ENCODE data around the gene OTUD1. TPM values are rescaled to one million over a fixed set of nuclear protein-coding genes. Genes with fewer than 3 reads are reported as not detected.

Gene OTUD1
- total and polyA plus RNA-seq, 5 donors from 2014 or later = 7.9 to 86.8 (median 16.6) TPM

GRCh38 chr10:23413629-23414089 lies 25.2 kb upstream of the OTUD1 start:
- no peak overlapping the region for H3K4me3 ChIP-seq (ENCODE audit: low read depth, low read length)
- H3K27me3 ChIP-seq (ENCODE audit: control insufficient read depth, insufficient read depth, low read length) = no peaks in the 10 kb centered on the region
- H3K9me3 ChIP-seq (ENCODE audit: control insufficient read depth in 2 of 2, low read length in 2 of 2) = no peaks in the 10 kb centered on the region
- Mint-ChIP-seq H3K27me3 (no peaks in the 10 kb centered on the region), H3K27ac (no peak overlapping the region), H3K36me3 (no peaks in the 10 kb centered on the region), H3K4me1 (peaks cover 0 to 8% (median 5%) of the 10 kb centered on the region in 4 donors), H3K9me3 (no peaks in the 10 kb centered on the region), H3K4me3 (no peak overlapping the region)
- no peaks in the 10 kb centered on the region for H3K4me1 ChIP-seq (ENCODE audit: control insufficient read depth, insufficient read depth, low read length, poor library complexity, severe bottlenecking)
- DNase-seq = no peak
- no peak overlapping the region for H3K27ac ChIP-seq (ENCODE audit: insufficient read depth, low read length, poor library complexity, severe bottlenecking)
- H3K36me3 ChIP-seq (ENCODE audit: control insufficient read depth, insufficient read depth, low read length) = no peaks in the 10 kb centered on the region
- no peak for ATAC-seq (ENCODE audit: low read depth in 2 of 2)

- Mint-ChIP-seq H3K27ac (no peak overlapping the region), H3K4me1 (peaks cover 0 to 8% (median 5%) of the 10 kb centered on the region in 4 donors), H3K27me3 (peaks cover 2% of the 10 kb centered on the region), H3K36me3 (no peaks in the 10 kb centered on the region), H3K4me3 (no peak overlapping the region), H3K9me3 (no peaks in the 10 kb centered on the region)
- no peaks in the 10 kb centered on the region for H3K9me3 ChIP-seq (ENCODE audit: control insufficient read depth in 2 of 2, low read length in 2 of 2)
- H3K4me3 ChIP-seq (ENCODE audit: low read depth, low read length) = no peak overlapping the region
- no peak overlapping the region for H3K27ac ChIP-seq (ENCODE audit: insufficient read depth, low read length, poor library complexity, severe bottlenecking)
- ATAC-seq (ENCODE audit: low read depth in 2 of 2) (no peak), DNase-seq (no peak)
- no peaks in the 10 kb centered on the region for H3K4me1 ChIP-seq (ENCODE audit: control insufficient read depth, insufficient read depth, low read length, poor library complexity, severe bottlenecking)
- no peaks in the 10 kb centered on the region for H3K36me3 ChIP-seq (ENCODE audit: control insufficient read depth, insufficient read depth, low read length)
- no peaks in the 10 kb centered on the region for H3K27me3 ChIP-seq (ENCODE audit: control insufficient read depth, insufficient read depth, low read length)
These were observed 24.2 kb upstream of the OTUD1 start for GRCh38 chr10:23414658-23415057.

- no peak for DNase-seq
- peaks cover 4% of the 10 kb centered on the region for H3K27me3 Mint-ChIP-seq
- no peaks in the 10 kb centered on the region for H3K4me1 ChIP-seq (ENCODE audit: control insufficient read depth, insufficient read depth, low read length, poor library complexity, severe bottlenecking)
- H3K9me3 ChIP-seq (ENCODE audit: control insufficient read depth in 2 of 2, low read length in 2 of 2) = no peaks in the 10 kb centered on the region
- no peaks in the 10 kb centered on the region for H3K9me3 Mint-ChIP-seq
- no peak overlapping the region for H3K4me3 ChIP-seq (ENCODE audit: low read depth, low read length)
- no peak for ATAC-seq (ENCODE audit: low read depth in 2 of 2)
- no peaks in the 10 kb centered on the region for H3K27me3 ChIP-seq (ENCODE audit: control insufficient read depth, insufficient read depth, low read length)
- H3K36me3 ChIP-seq (ENCODE audit: control insufficient read depth, insufficient read depth, low read length) = no peaks in the 10 kb centered on the region
- H3K36me3 Mint-ChIP-seq = no peaks in the 10 kb centered on the region
- no peak overlapping the region for H3K27ac ChIP-seq (ENCODE audit: insufficient read depth, low read length, poor library complexity, severe bottlenecking)
- H3K4me3 Mint-ChIP-seq = no peak overlapping the region
- peaks cover 0 to 5% (median 3%) of the 10 kb centered on the region in 4 donors for H3K4me1 Mint-ChIP-seq
- no peak overlapping the region for H3K27ac Mint-ChIP-seq
These were observed 21.6 kb upstream of the OTUD1 start for GRCh38 chr10:23417254-23417653.

GRCh38 chr10:23418051-23418681 lies 20.7 kb upstream of the OTUD1 start:
- DNase-seq (no peak), ATAC-seq (ENCODE audit: low read depth in 2 of 2) (no peak)
- no peaks in the 10 kb centered on the region for H3K9me3 ChIP-seq (ENCODE audit: control insufficient read depth in 2 of 2, low read length in 2 of 2)
- no peak overlapping the region for H3K4me3 Mint-ChIP-seq
- H3K36me3 Mint-ChIP-seq = no peaks in the 10 kb centered on the region
- H3K27ac ChIP-seq (ENCODE audit: insufficient read depth, low read length, poor library complexity, severe bottlenecking) = no peak overlapping the region
- H3K9me3 Mint-ChIP-seq = no peaks in the 10 kb centered on the region
- H3K36me3 ChIP-seq (ENCODE audit: control insufficient read depth, insufficient read depth, low read length) = no peaks in the 10 kb centered on the region
- no peaks in the 10 kb centered on the region for H3K4me1 ChIP-seq (ENCODE audit: control insufficient read depth, insufficient read depth, low read length, poor library complexity, severe bottlenecking)
- H3K4me1 Mint-ChIP-seq = peaks cover 0 to 4% (median under 1%) of the 10 kb centered on the region in 4 donors
- no peak overlapping the region for H3K4me3 ChIP-seq (ENCODE audit: low read depth, low read length)
- H3K27me3 Mint-ChIP-seq = peaks cover 4% of the 10 kb centered on the region
- peak overlapping the region in 1 of 3 donors; percentile 75 for H3K27ac Mint-ChIP-seq
- no peaks in the 10 kb centered on the region for H3K27me3 ChIP-seq (ENCODE audit: control insufficient read depth, insufficient read depth, low read length)

- no peak for DNase-seq
- Histone ChIP-seq H3K9me3 (ENCODE audit: control insufficient read depth in 2 of 2, low read length in 2 of 2) (no peaks in the 10 kb centered on the region), H3K4me3 (ENCODE audit: low read depth, low read length) (no peak overlapping the region), H3K4me1 (ENCODE audit: control insufficient read depth, insufficient read depth, low read length, poor library complexity, severe bottlenecking) (no peaks in the 10 kb centered on the region), H3K27ac (ENCODE audit: insufficient read depth, low read length, poor library complexity, severe bottlenecking) (no peak overlapping the region), H3K36me3 (ENCODE audit: control insufficient read depth, insufficient read depth, low read length) (no peaks in the 10 kb centered on the region), H3K27me3 (ENCODE audit: control insufficient read depth, insufficient read depth, low read length) (no peaks in the 10 kb centered on the region)
- Mint-ChIP-seq H3K4me3 (no peak overlapping the region), H3K27me3 (peaks cover 4% of the 10 kb centered on the region), H3K27ac (peak overlapping the region in 1 of 3 donors; percentile 80), H3K4me1 (peaks cover 0 to 2% (median 0%) of the 10 kb centered on the region in 4 donors), H3K36me3 (no peaks in the 10 kb centered on the region), H3K9me3 (no peaks in the 10 kb centered on the region)
- no peak for ATAC-seq (ENCODE audit: low read depth in 2 of 2)
These were observed 19.7 kb upstream of the OTUD1 start for GRCh38 chr10:23419201-23419600.

- no peak overlapping the region for H3K4me3 Mint-ChIP-seq
- Histone ChIP-seq H3K27me3 (ENCODE audit: control insufficient read depth, insufficient read depth, low read length) (no peaks in the 10 kb centered on the region), H3K4me1 (ENCODE audit: control insufficient read depth, insufficient read depth, low read length, poor library complexity, severe bottlenecking) (no peaks in the 10 kb centered on the region), H3K4me3 (ENCODE audit: low read depth, low read length) (no peak overlapping the region), H3K36me3 (ENCODE audit: control insufficient read depth, insufficient read depth, low read length) (no peaks in the 10 kb centered on the region), H3K9me3 (ENCODE audit: control insufficient read depth in 2 of 2, low read length in 2 of 2) (no peaks in the 10 kb centered on the region), H3K27ac (ENCODE audit: insufficient read depth, low read length, poor library complexity, severe bottlenecking) (no peak overlapping the region)
- no peaks in the 10 kb centered on the region for H3K9me3 Mint-ChIP-seq
- peaks cover 0 to 2% (median 0%) of the 10 kb centered on the region in 4 donors for H3K4me1 Mint-ChIP-seq
- DNase-seq (no peak), ATAC-seq (ENCODE audit: low read depth in 2 of 2) (no peak)
- H3K27ac Mint-ChIP-seq = no peak overlapping the region
- H3K36me3 Mint-ChIP-seq = no peaks in the 10 kb centered on the region
- H3K27me3 Mint-ChIP-seq = peaks cover 4% of the 10 kb centered on the region
These were observed 19.1 kb upstream of the OTUD1 start for GRCh38 chr10:23419655-23420329.

GRCh38 chr10:23421397-23421796 lies 17.5 kb upstream of the OTUD1 start:
- H3K4me1 ChIP-seq (ENCODE audit: control insufficient read depth, insufficient read depth, low read length, poor library complexity, severe bottlenecking) = no peaks in the 10 kb centered on the region
- H3K27ac ChIP-seq (ENCODE audit: insufficient read depth, low read length, poor library complexity, severe bottlenecking) = no peak overlapping the region
- H3K9me3 ChIP-seq (ENCODE audit: control insufficient read depth in 2 of 2, low read length in 2 of 2) = no peaks in the 10 kb centered on the region
- peak overlapping the region in 1 of 4 donors; percentile 67 for H3K4me3 Mint-ChIP-seq
- H3K27me3 ChIP-seq (ENCODE audit: control insufficient read depth, insufficient read depth, low read length) = no peaks in the 10 kb centered on the region
- H3K9me3 Mint-ChIP-seq = no peaks in the 10 kb centered on the region
- peaks cover 4% of the 10 kb centered on the region for H3K27me3 Mint-ChIP-seq
- no peaks in the 10 kb centered on the region for H3K36me3 Mint-ChIP-seq
- no peak for DNase-seq
- peaks cover 0 to 2% (median 0%) of the 10 kb centered on the region in 4 donors for H3K4me1 Mint-ChIP-seq
- ATAC-seq (ENCODE audit: low read depth in 2 of 2) = no peak
- no peak overlapping the region for H3K4me3 ChIP-seq (ENCODE audit: low read depth, low read length)
- no peaks in the 10 kb centered on the region for H3K36me3 ChIP-seq (ENCODE audit: control insufficient read depth, insufficient read depth, low read length)
- peak overlapping the region in 1 of 3 donors; percentile 42 for H3K27ac Mint-ChIP-seq

- peaks cover 0 to 2% (median 0%) of the 10 kb centered on the region in 4 donors for H3K4me1 Mint-ChIP-seq
- no peaks in the 10 kb centered on the region for H3K9me3 Mint-ChIP-seq
These were observed 16.9 kb upstream of the OTUD1 start for GRCh38 chr10:23422003-23422411.

More at GRCh38 chr10:23422003-23422411, 16.9 kb upstream of the OTUD1 start:
- Mint-ChIP-seq H3K36me3 (no peaks in the 10 kb centered on the region), H3K27me3 (peaks cover 9% of the 10 kb centered on the region), H3K27ac (no peak overlapping the region), H3K4me3 (no peak overlapping the region)
- Histone ChIP-seq H3K4me1 (ENCODE audit: control insufficient read depth, insufficient read depth, low read length, poor library complexity, severe bottlenecking) (no peaks in the 10 kb centered on the region), H3K27ac (ENCODE audit: insufficient read depth, low read length, poor library complexity, severe bottlenecking) (no peak overlapping the region), H3K36me3 (ENCODE audit: control insufficient read depth, insufficient read depth, low read length) (no peaks in the 10 kb centered on the region), H3K27me3 (ENCODE audit: control insufficient read depth, insufficient read depth, low read length) (no peaks in the 10 kb centered on the region), H3K4me3 (ENCODE audit: low read depth, low read length) (no peak overlapping the region), H3K9me3 (ENCODE audit: control insufficient read depth in 2 of 2, low read length in 2 of 2) (no peaks in the 10 kb centered on the region)
- ATAC-seq (ENCODE audit: low read depth in 2 of 2) = no peak
- DNase-seq = no peak
